Natural killer cell (primary cell): Measurements from ENCODE around the gene SAMD4A. TPM values are rescaled to one million over a fixed set of nuclear protein-coding genes. Genes with fewer than 3 reads are reported as not detected.

Experiments
- ATAC-seq, 3 donors: fragments of 150-1000 bp in 2 of 3; fragments of 200-7000 bp in 1 of 3; cut with Tn5 transposase; 1 replicate in 1 of 3; 2 replicates in 2 of 3; pipeline ENCODE4 v1.10.0; 2021; ENCODE audit warnings: mild to moderate bottlenecking in 2 of 3, moderate library complexity in 2 of 3
- DNase-seq, 2 donors: peaks; one replicate each; pipeline versions ENCODE4 v3.0.0 to v3.0.0-alpha.2; 2013 to 2021; ENCODE audit warnings: mixed read lengths in 1 of 2
- H3K27ac ChIP-seq: one replicate; pipeline ENCODE4 v1.5.1; 2013; ENCODE audit warnings: mild to moderate bottlenecking, low read length
- H3K27me3 ChIP-seq: one replicate; pipeline ENCODE4 v1.6.1; 2013; ENCODE audit warnings: low read length; ENCODE audit not compliant: control insufficient read depth, insufficient read depth
- H3K36me3 ChIP-seq: one replicate; pipeline ENCODE4 v1.6.1; 2013; ENCODE audit warnings: low read length; ENCODE audit not compliant: control insufficient read depth, insufficient read depth
- H3K4me1 ChIP-seq: one replicate; pipeline ENCODE4 v1.6.1; 2013; ENCODE audit warnings: low read length; ENCODE audit not compliant: control insufficient read depth, insufficient read depth
- H3K4me3 ChIP-seq: one replicate; pipeline ENCODE4 v1.5.1; 2013; ENCODE audit warnings: low read length
- H3K9me3 ChIP-seq: one replicate; pipeline ENCODE4 v1.6.1; 2013; ENCODE audit warnings: low read length; ENCODE audit not compliant: control insufficient read depth, insufficient read depth
- H3K27ac Mint-ChIP-seq, 2 donors: one replicate each; pipeline ENCODE4 v1.8.0; 2022; ENCODE audit warnings: mild to moderate bottlenecking in 2 of 2, mixed read lengths in 2 of 2, moderate library complexity in 1 of 2
- H3K27me3 Mint-ChIP-seq, 2 donors: one replicate each; pipeline ENCODE4 v1.8.0; 2022; ENCODE audit warnings: low read depth in 2 of 2, mixed read lengths in 2 of 2
- H3K36me3 Mint-ChIP-seq: one replicate; pipeline ENCODE4 v1.8.0; 2022; ENCODE audit warnings: mixed read lengths
- H3K4me1 Mint-ChIP-seq, 2 donors: one replicate each; pipeline ENCODE4 v1.8.0; 2022; ENCODE audit warnings: mixed read lengths in 2 of 2
- H3K4me3 Mint-ChIP-seq: one replicate; pipeline ENCODE4 v1.8.0; 2022; ENCODE audit warnings: mild to moderate bottlenecking, moderate library complexity, mixed read lengths
- H3K9me3 Mint-ChIP-seq, 2 donors: one replicate each; pipeline ENCODE4 v1.8.0; 2022; ENCODE audit warnings: mixed read lengths in 2 of 2
- CTCF ChIP-seq: fragments of 200-600 bp; IDR thresholded peaks from one replicate; pipeline ENCODE4 v1.8.0; 2022; ENCODE audit warnings: antibody characterized with exemption
- WGBS: methylation state at CpG from one replicate; pipeline ENCODE4 v1.1.7; 2013; ENCODE audit warnings: missing lambda C conversion rate; ENCODE audit not compliant: insufficient coverage; 5-methylcytosine and 5-hydroxymethylcytosine counted together
- intact Hi-C: fragments of 100-400 bp; cut with micrococcal nuclease; formaldehyde crosslinking; loops from one replicate; pipeline ENCODE4 v1.14.2; 2022
- total RNA-seq, 4 donors: library from RNA; stranded (reverse); fragments of 120-200 nt in 1 of 4; gene quantifications; one replicate each; pipeline versions ENCODE4 v1.2.3 to v1.2.4, GENCODE V29; 2013 to 2022

Gene SAMD4A
- total RNA-seq, 3 donors from 2014 or later (not counting 1 experiment from before 2014, with no cell fraction given): 0.70 to 1.6 (median 1.4) TPM

GRCh38 chr14:54818201-54819133 lies 251.5 kb downstream of the SAMD4A start:
- WGBS: 73% methylated on average over 14 of the region's 14 CpGs
- Histone ChIP-seq H3K9me3 (peaks cover 6% of the 10 kb centered on the region), H3K4me3 (no peak overlapping the region), H3K27me3 (no peaks in the 10 kb centered on the region), H3K36me3 (no peaks in the 10 kb centered on the region), H3K4me1 (no peaks in the 10 kb centered on the region), H3K27ac (no peak overlapping the region)
- Mint-ChIP-seq H3K27ac (no peak overlapping the region), H3K4me3 (no peak overlapping the region), H3K36me3 (peaks cover 1% of the 10 kb centered on the region), H3K9me3 (no peaks in the 10 kb centered on the region), H3K27me3 (peaks cover 14 to 17% of the 10 kb centered on the region in 2 donors), H3K4me1 (no peaks in the 10 kb centered on the region)
- intact Hi-C loops: no loop called here
- ATAC-seq: no peak
- DNase-seq: no peak
- TF ChIP-seq CTCF: no peak

- intact Hi-C loops: no loop called here
- H3K4me3 ChIP-seq: no peak overlapping the region
- H3K27ac ChIP-seq: no peak overlapping the region
- Mint-ChIP-seq H3K4me1 (no peaks in the 10 kb centered on the region), H3K27me3 (peaks cover 14 to 17% of the 10 kb centered on the region in 2 donors), H3K27ac (no peak overlapping the region), H3K9me3 (peaks cover 8 to 13% of the 10 kb centered on the region in 2 donors), H3K36me3 (peaks cover 9% of the 10 kb centered on the region), H3K4me3 (no peak overlapping the region)
- ATAC-seq: no peak
- peaks cover 6% of the 10 kb centered on the region for H3K9me3 ChIP-seq
- no peak for DNase-seq
- no peak for TF ChIP-seq CTCF
- no peaks in the 10 kb centered on the region for H3K27me3 ChIP-seq
- no peaks in the 10 kb centered on the region for H3K4me1 ChIP-seq
- H3K36me3 ChIP-seq: no peaks in the 10 kb centered on the region
Observed at GRCh38 chr14:54822685-54823084, 255.8 kb downstream of the SAMD4A start.

DNA sequence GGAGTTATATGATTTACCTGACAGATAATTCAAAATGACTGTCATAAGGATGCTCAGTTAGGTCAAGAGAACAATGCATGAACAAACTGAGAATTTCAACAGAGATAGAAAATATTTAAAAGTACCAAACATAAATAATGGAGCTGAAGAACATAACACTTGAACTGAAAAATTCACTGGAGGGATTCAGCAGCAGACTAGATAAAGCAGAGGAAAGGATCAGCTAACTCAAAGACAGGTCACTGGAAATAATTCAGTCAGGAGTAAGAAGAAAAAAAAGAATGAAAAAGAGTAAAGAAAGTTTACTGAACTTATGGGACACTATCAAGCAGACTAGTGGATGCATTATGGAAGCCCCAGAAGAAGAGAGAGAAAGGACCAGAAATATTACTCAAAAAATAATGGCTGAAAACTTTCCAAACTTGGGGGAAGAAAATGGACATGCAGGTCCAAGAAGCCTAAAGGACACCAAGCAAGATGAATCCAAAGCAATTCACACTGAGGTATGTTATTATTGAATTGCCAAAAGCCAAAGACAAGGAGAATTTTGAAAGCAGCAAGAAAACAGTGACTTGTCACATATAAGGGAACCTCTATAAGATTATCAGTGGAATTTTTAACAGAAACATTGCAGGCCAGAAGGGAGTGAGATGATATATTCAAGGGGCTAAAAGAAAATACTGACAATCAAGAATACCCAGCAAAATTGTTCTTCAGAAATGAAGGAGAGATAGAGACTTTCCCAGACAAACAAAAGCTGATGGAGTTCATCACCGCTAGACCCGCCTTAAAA lies 257.0 kb downstream of the SAMD4A start:
- DNase-seq (no peak), ATAC-seq (no peak)
- Histone ChIP-seq H3K27ac (no peak overlapping the region), H3K27me3 (no peaks in the 10 kb centered on the region), H3K36me3 (no peaks in the 10 kb centered on the region), H3K4me3 (no peak overlapping the region), H3K9me3 (peaks cover 6% of the 10 kb centered on the region), H3K4me1 (no peaks in the 10 kb centered on the region)
- intact Hi-C loops: no loop called here
- Mint-ChIP-seq H3K4me1 (no peaks in the 10 kb centered on the region), H3K27ac (no peak overlapping the region), H3K4me3 (no peak overlapping the region), H3K36me3 (peaks cover 9% of the 10 kb centered on the region), H3K27me3 (peaks cover 14 to 17% of the 10 kb centered on the region in 2 donors), H3K9me3 (peaks cover 8 to 13% of the 10 kb centered on the region in 2 donors)
- no peak for TF ChIP-seq CTCF
- 100% methylated on average over 2 of the region's 2 CpGs for WGBS
